Prostate gland (tissue), 2 donors: ENCODE results near the gene INPP4B.

Experiments
- POLR2AphosphoS5 ChIP-seq: sonication (generic); formaldehyde crosslinking; IDR thresholded peaks from one replicate; pipeline ENCODE4 v1.6.1; 2017; ENCODE audit warnings: antibody characterized with exemption
- TF ChIP-seq, protein P1 (sequence below), 4 experiments: fragments of 200-600 bp in 2 of 4; fragments of 450-650 bp in 2 of 4; sonication (generic) in 2 of 4; IDR thresholded peaks; 1 replicate in 3 of 4; 2 replicates in 1 of 4; pipeline ENCODE4 v1.5.1; 2016 to 2019; ENCODE audit warnings: antibody characterized with exemption in 4 of 4, mild to moderate bottlenecking in 2 of 4, moderate library complexity in 2 of 4

GRCh38 chr4:142112451-142112850 is 733.6 kb downstream of the INPP4B start:
- no peak for TF ChIP-seq POLR2AphosphoS5
- TF ChIP-seq, protein P1, sequence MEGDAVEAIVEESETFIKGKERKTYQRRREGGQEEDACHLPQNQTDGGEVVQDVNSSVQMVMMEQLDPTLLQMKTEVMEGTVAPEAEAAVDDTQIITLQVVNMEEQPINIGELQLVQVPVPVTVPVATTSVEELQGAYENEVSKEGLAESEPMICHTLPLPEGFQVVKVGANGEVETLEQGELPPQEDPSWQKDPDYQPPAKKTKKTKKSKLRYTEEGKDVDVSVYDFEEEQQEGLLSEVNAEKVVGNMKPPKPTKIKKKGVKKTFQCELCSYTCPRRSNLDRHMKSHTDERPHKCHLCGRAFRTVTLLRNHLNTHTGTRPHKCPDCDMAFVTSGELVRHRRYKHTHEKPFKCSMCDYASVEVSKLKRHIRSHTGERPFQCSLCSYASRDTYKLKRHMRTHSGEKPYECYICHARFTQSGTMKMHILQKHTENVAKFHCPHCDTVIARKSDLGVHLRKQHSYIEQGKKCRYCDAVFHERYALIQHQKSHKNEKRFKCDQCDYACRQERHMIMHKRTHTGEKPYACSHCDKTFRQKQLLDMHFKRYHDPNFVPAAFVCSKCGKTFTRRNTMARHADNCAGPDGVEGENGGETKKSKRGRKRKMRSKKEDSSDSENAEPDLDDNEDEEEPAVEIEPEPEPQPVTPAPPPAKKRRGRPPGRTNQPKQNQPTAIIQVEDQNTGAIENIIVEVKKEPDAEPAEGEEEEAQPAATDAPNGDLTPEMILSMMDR (IDR thresholded peaks at IDR 0.05), result no peak
